ENCODE data around the gene TNIK. TPM values are rescaled to one million over a fixed set of nuclear protein-coding genes. Genes with fewer than 3 reads are reported as not detected.
A peak's percentile ranks its signal among the peaks of the same experiment; 100 is the strongest.

TNIK gene
- total and polyA plus RNA-seq, 2 of the 4 experiments (the other 2 are of a cell fraction) = 3.4 to 6.3 TPM

DNA sequence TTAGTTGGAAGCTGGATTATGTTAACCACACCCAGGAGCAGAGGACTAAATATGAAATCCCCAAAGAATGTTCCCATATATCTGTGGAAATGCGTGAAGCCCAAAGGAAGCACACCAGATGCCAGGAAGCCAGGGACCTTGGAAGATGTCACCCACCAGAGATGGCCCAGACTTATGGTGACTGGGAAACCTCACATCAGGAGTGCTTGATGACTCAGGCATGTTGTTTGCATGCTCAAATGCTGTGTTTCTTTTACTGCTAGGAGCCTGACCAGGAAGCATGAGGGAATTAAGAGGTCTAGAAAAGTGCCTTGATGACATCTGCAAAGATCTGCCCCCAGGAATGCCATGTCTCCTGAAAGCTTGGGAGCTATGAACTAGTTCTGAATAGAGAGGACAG is 324.7 kb downstream of the TNIK start:
- Histone ChIP-seq H3K56ac (ENCODE audit: extremely low read depth, insufficient read depth, low read length) (no peak overlapping the region), H2BK20ac (ENCODE audit: low read depth, low read length) (no peak overlapping the region), H3K9me3 (ENCODE audit: control insufficient read depth, insufficient read depth, low read length) (no peaks in the 10 kb centered on the region), H3K27me3 (ENCODE audit: control insufficient read depth, insufficient read depth, low read length) (no peaks in the 10 kb centered on the region), H2AK5ac (ENCODE audit: low read depth, low read length) (peak overlapping the region; percentile 15; the same call in 1 of the 2 replicates), H2BK120ac (ENCODE audit: low read depth, low read length) (no peak overlapping the region), H3K79me1 (ENCODE audit: low read depth in 1 of 2, low read length in 2 of 2) (no peaks in the 10 kb centered on the region), H3K14ac (replicated peaks; ENCODE audit: low read depth, low read length) (no peak overlapping the region), H3K4me2 (ENCODE audit: low read depth, low read length) (no peak overlapping the region), H3K27ac (ENCODE audit: insufficient read depth, low read length) (no peak overlapping the region), H2AK9ac (replicated peaks; ENCODE audit: low read depth, low read length, poor library complexity) (no peak overlapping the region), H3K36me3 (ENCODE audit: control insufficient read depth, insufficient read depth, low read length) (no peaks in the 10 kb centered on the region; the same call in 1 of the 2 replicates), H4K8ac (ENCODE audit: low read depth in 2 of 2, low read length in 2 of 2) (no peak overlapping the region), H3K9ac (ENCODE audit: low read depth, low read length) (no peak overlapping the region), H2BK15ac (ENCODE audit: low read depth, low read length) (no peak overlapping the region), H4K5ac (ENCODE audit: low read depth, low read length) (no peak overlapping the region), H3K4me3 (ENCODE audit: insufficient read depth, low read depth, low read length) (no peak overlapping the region), H3K9me1 (ENCODE audit: insufficient read depth, low read length) (peaks cover 2% of the 10 kb centered on the region; the same call in 1 of the 2 replicates), H4K91ac (ENCODE audit: insufficient read depth, low read depth, low read length) (no peak overlapping the region), H4K20me1 (ENCODE audit: insufficient read depth, low read length) (no peaks in the 10 kb centered on the region), H2BK5ac (ENCODE audit: low read depth, low read length, poor library complexity, severe bottlenecking) (no peak overlapping the region), H3K18ac (ENCODE audit: low read depth, low read length) (no peak overlapping the region), H3K23ac (ENCODE audit: low read depth, low read length) (no peak overlapping the region), H3K4ac (ENCODE audit: low read depth, low read length) (no peak overlapping the region), H3K4me1 (ENCODE audit: control insufficient read depth, insufficient read depth, low read length) (peaks cover 3% of the 10 kb centered on the region; the same call in 1 of the 2 replicates), H2AFZ (replicated peaks; ENCODE audit: low read length, poor library complexity) (no peak overlapping the region)
- dilution Hi-C loops (cut with HindIII; ENCODE audit: low sequenced_read_pairs, unreplicated experiment) (no loop called here), in situ Hi-C loops (cut with MboI; ENCODE audit: low sequenced_read_pairs) (no loop called here), intact Hi-C loops (cut with micrococcal nuclease) (no loop called here)
- ChIA-PET CTCF (no interaction called here), POLR2A (ENCODE audit: unreplicated experiment) (no interaction called here)
- DNase-seq (peak; percentile 59), ATAC-seq (ENCODE audit: low read depth) (peak; percentile 35; the same call in 1 of the 2 replicates)
- no TSS peak for BruUV-seq (replicated peaks)
- WGBS, 2 experiments (ENCODE audit: extremely low coverage in 2 of 2, insufficient read length in 1 of 2) = no CpG with 5 or more reads among the region's 1 CpG
- TF ChIP-seq, protein P1, sequence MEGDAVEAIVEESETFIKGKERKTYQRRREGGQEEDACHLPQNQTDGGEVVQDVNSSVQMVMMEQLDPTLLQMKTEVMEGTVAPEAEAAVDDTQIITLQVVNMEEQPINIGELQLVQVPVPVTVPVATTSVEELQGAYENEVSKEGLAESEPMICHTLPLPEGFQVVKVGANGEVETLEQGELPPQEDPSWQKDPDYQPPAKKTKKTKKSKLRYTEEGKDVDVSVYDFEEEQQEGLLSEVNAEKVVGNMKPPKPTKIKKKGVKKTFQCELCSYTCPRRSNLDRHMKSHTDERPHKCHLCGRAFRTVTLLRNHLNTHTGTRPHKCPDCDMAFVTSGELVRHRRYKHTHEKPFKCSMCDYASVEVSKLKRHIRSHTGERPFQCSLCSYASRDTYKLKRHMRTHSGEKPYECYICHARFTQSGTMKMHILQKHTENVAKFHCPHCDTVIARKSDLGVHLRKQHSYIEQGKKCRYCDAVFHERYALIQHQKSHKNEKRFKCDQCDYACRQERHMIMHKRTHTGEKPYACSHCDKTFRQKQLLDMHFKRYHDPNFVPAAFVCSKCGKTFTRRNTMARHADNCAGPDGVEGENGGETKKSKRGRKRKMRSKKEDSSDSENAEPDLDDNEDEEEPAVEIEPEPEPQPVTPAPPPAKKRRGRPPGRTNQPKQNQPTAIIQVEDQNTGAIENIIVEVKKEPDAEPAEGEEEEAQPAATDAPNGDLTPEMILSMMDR (conservative IDR thresholded peaks at IDR 0.05; ENCODE audit: low read depth, low read length) = no peak
- TF ChIP-seq FOS (IDR thresholded peaks at IDR 0.05; ENCODE audit: low read depth, low read length) (no peak), BHLHE40 (IDR thresholded peaks at IDR 0.05; ENCODE audit: low read depth, low read length) (no peak), CHD1 (IDR thresholded peaks at IDR 0.05; ENCODE audit: low read depth, low read length) (no peak), POLR2A (IDR thresholded peaks at IDR 0.05; ENCODE audit: low read depth, low read length) (no peak), NFE2L2 (IDR thresholded peaks at IDR 0.05; ENCODE audit: low read depth, low read length) (no peak), MAZ (IDR thresholded peaks at IDR 0.05; ENCODE audit: borderline replicate concordance, low read depth, low read length) (no peak), RCOR1 (IDR thresholded peaks at IDR 0.05; ENCODE audit: insufficient replicate concordance, low read length) (no peak), MAFK (IDR thresholded peaks at IDR 0.05; ENCODE audit: low read depth, low read length) (no peak), MXI1 (IDR thresholded peaks at IDR 0.05; ENCODE audit: borderline replicate concordance, low read depth, low read length) (no peak), RFX5 (IDR thresholded peaks at IDR 0.05; ENCODE audit: low read depth, low read length) (no peak), RAD21 (IDR thresholded peaks at IDR 0.05; ENCODE audit: low read length) (no peak), CEBPB (IDR thresholded peaks at IDR 0.05; ENCODE audit: low read depth, low read length) (no peak), SMC3 (IDR thresholded peaks at IDR 0.05; ENCODE audit: low read depth, low read length) (no peak)
- TF ChIP-seq, protein P2, sequence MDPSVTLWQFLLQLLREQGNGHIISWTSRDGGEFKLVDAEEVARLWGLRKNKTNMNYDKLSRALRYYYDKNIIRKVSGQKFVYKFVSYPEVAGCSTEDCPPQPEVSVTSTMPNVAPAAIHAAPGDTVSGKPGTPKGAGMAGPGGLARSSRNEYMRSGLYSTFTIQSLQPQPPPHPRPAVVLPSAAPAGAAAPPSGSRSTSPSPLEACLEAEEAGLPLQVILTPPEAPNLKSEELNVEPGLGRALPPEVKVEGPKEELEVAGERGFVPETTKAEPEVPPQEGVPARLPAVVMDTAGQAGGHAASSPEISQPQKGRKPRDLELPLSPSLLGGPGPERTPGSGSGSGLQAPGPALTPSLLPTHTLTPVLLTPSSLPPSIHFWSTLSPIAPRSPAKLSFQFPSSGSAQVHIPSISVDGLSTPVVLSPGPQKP (IDR thresholded peaks at IDR 0.05; ENCODE audit: borderline replicate concordance, low read depth, low read length) = no peak
- TF ChIP-seq, protein P3, sequence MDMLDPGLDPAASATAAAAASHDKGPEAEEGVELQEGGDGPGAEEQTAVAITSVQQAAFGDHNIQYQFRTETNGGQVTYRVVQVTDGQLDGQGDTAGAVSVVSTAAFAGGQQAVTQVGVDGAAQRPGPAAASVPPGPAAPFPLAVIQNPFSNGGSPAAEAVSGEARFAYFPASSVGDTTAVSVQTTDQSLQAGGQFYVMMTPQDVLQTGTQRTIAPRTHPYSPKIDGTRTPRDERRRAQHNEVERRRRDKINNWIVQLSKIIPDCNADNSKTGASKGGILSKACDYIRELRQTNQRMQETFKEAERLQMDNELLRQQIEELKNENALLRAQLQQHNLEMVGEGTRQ (IDR thresholded peaks at IDR 0.05; ENCODE audit: low read depth, low read length) = no peak

All from IMR-90 (cell line).